CD4-positive, alpha-beta memory T cell (primary cell): ENCODE data around the gene HES3. TPM values are rescaled to one million over a fixed set of nuclear protein-coding genes. Genes with fewer than 3 reads are reported as not detected.

Experiments
- CTCF ChIA-PET: fragments of 350-600 bp; sonication (Branson Sonifier 250); formaldehyde crosslinking; loops from one replicate; lab custom pipeline; 2021; ENCODE audit warnings: inconsistent platforms; ENCODE audit not compliant: partially characterized antibody; lab: Charles Lee
- POLR2A ChIA-PET: fragments of 350-600 bp; sonication (Branson Sonifier 250); formaldehyde crosslinking; loops from one replicate; lab custom pipeline; 2021; ENCODE audit not compliant: partially characterized antibody; lab: Charles Lee
- DNase-seq, 5 donors: peaks; one replicate each; pipeline versions ENCODE4 v3.0.0 to v3.0.0-alpha.2; 2020 to 2022; ENCODE audit warnings: mixed read lengths in 1 of 5
- H3K27ac ChIP-seq: one replicate; pipeline ENCODE4 v1.7.0; 2013; ENCODE audit warnings: low read depth, low read length
- H3K27me3 ChIP-seq: 2 replicates; pipeline ENCODE4 v1.7.0; 2013; ENCODE audit warnings: mild to moderate bottlenecking, low read length, moderate library complexity; ENCODE audit not compliant: insufficient read depth
- H3K36me3 ChIP-seq: 2 replicates; pipeline ENCODE4 v1.7.0; 2013; ENCODE audit warnings: mild to moderate bottlenecking, low read length, moderate library complexity; ENCODE audit not compliant: insufficient read depth
- H3K4me1 ChIP-seq: 2 replicates; pipeline ENCODE4 v1.7.0; 2013; ENCODE audit warnings: mild to moderate bottlenecking, low read length, moderate library complexity; ENCODE audit not compliant: insufficient read depth
- H3K4me3 ChIP-seq, 2 donors: one replicate each; pipeline ENCODE4 v1.7.0; 2013; ENCODE audit warnings: low read length in 2 of 2, mild to moderate bottlenecking in 1 of 2
- H3K9me3 ChIP-seq, 2 donors: one replicate each; pipeline ENCODE4 v1.7.0; 2013; ENCODE audit warnings: low read length in 2 of 2, control low read depth in 1 of 2; ENCODE audit not compliant: control insufficient read depth in 1 of 2
- H3K27ac Mint-ChIP-seq, 7 donors: one replicate each; pipeline ENCODE4 v1.8.0; 2020 to 2021; ENCODE audit warnings: mixed read lengths in 7 of 7, mild to moderate bottlenecking in 6 of 7, inconsistent platforms in 3 of 7, moderate library complexity in 3 of 7
- H3K27me3 Mint-ChIP-seq, 2 donors: one replicate each; pipeline ENCODE4 v1.8.0; 2020 to 2021; ENCODE audit warnings: mixed read lengths in 2 of 2
- H3K36me3 Mint-ChIP-seq, 2 donors: one replicate each; pipeline ENCODE4 v1.8.0; 2020 to 2021; ENCODE audit warnings: mixed read lengths in 2 of 2, inconsistent platforms in 1 of 2, mild to moderate bottlenecking in 1 of 2
- H3K4me1 Mint-ChIP-seq, 4 donors: one replicate each; pipeline ENCODE4 v1.8.0; 2020 to 2021; ENCODE audit warnings: mixed read lengths in 4 of 4, mild to moderate bottlenecking in 1 of 4
- H3K4me3 Mint-ChIP-seq, 8 donors: one replicate each; pipeline ENCODE4 v1.8.0; 2020 to 2021; ENCODE audit warnings: mixed read lengths in 8 of 8, mild to moderate bottlenecking in 7 of 8, moderate library complexity in 6 of 8, inconsistent platforms in 3 of 8
- H3K9me3 Mint-ChIP-seq, 8 donors: one replicate each; pipeline ENCODE4 v1.8.0; 2020 to 2021; ENCODE audit warnings: mixed read lengths in 8 of 8, mild to moderate bottlenecking in 5 of 8, inconsistent platforms in 3 of 8, moderate library complexity in 1 of 8
- intact Hi-C: fragments of 100-400 bp; cut with micrococcal nuclease; formaldehyde crosslinking; loops from one replicate; pipeline ENCODE4 v1.15.1; 2023
- polyA plus RNA-seq, 2 donors: library from polyadenylated mRNA; unstranded; fragments of 300-500 nt; fragmentation: Illumina TruSeq; gene quantifications; one replicate each; pipeline ENCODE4 v1.2.3, GENCODE V29; 2021
- total RNA-seq, 2 experiments: library from RNA; stranded (reverse); gene quantifications; one replicate each; pipeline ENCODE4 v1.2.3, GENCODE V29; 2021

The HES3 gene
- total and polyA plus RNA-seq, 4 experiments from 2014 or later: not detected

- H3K27ac Mint-ChIP-seq: no peak overlapping the region
- peaks cover 15 to 29% of the 10 kb centered on the region in 2 donors for H3K27me3 Mint-ChIP-seq
- no peaks in the 10 kb centered on the region for H3K36me3 Mint-ChIP-seq
- peaks cover 18% of the 10 kb centered on the region for H3K4me1 ChIP-seq
- H3K9me3 ChIP-seq: no peaks in the 10 kb centered on the region
- H3K36me3 ChIP-seq: no peaks in the 10 kb centered on the region
- peaks cover 0 to 2% (median 0%) of the 10 kb centered on the region in 8 donors for H3K9me3 Mint-ChIP-seq
- H3K4me3 Mint-ChIP-seq: no peak overlapping the region
- ChIA-PET POLR2A (interaction anchor here (2.5 kb wide), 1 partner anchor 156 kb away, joined by 7 read pairs; no protein-coding TSS in a partner anchor), CTCF (interaction anchor here (2.5 to 5.3 kb wide), 4 partner anchors 95 to 215 kb away, joined by 5 to 66 read pairs (median 32); no protein-coding TSS in a partner anchor)
- no peak overlapping the region for H3K4me3 ChIP-seq
- intact Hi-C loops: loop anchor here (5.0 to 10.0 kb wide), 3 partner anchors 42 to 257 kb away; partner anchors contain the start of genes NPHP4 and RNF207
- H3K27me3 ChIP-seq: peaks cover 21% of the 10 kb centered on the region
- H3K4me1 Mint-ChIP-seq: peaks cover 5 to 20% (median 8%) of the 10 kb centered on the region in 4 donors
- no peak overlapping the region for H3K27ac ChIP-seq
- DNase-seq: no peak
Measured at GRCh38 chr1:6248932-6249738, 5.2 kb downstream of the HES3 start.

DNA sequence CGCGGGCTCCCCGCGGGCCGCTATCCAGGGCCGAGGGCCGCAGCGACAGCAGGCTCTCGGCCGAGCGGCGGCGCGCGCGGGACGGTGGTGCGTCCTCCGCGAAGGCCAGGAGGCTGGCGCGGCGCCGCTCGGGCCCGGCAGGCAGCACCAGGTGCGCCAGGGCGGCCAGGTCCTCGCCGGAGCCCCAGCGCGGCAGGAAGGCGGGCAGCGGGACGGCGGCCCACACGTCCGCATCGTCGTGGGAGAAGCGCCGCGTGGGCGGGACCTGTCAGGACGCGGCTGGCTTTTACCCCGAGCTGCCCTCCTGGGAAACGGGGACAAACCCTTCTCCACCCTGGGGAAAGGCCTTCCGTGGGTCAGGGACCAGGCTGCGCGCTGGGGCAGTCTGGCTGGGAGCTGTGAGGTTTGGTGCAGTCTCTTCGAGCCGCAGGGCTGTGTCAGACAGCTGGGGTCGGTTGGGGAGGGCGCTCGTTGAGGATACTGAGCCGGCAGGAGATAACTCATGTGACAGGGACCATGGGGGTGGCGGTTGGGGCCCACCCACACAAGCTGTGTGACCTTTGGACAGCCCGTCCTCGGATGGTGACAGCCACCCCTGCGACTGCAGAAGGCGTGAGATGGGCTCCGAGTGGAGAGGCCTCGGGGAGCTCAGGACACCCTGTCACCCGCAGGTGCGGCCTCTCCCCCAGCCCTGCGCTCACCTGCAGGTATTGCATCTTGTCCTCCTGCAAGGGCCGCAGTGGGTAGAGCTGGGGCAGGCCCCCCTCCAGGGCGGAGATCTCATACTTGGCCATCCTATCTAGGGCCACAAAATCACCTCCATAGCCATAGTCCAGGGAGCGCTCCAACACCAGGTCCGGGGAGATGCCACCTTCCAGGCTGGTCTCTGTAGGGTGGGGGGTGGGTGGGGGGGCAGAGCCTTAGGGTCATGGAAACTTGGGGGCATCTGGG is 6.0 kb downstream of the HES3 start:
- intact Hi-C loops: loop anchor here (5.0 to 10.0 kb wide), 3 partner anchors 43 to 258 kb away; partner anchors contain the start of genes NPHP4 and RNF207
- Mint-ChIP-seq H3K27me3 (peaks cover 15 to 25% of the 10 kb centered on the region in 2 donors), H3K4me1 (peaks cover 5 to 15% (median 8%) of the 10 kb centered on the region in 4 donors), H3K9me3 (peaks cover 0 to 2% (median 0%) of the 10 kb centered on the region in 8 donors), H3K4me3 (no peak overlapping the region), H3K36me3 (no peaks in the 10 kb centered on the region), H3K27ac (no peak overlapping the region)
- ChIA-PET POLR2A (no interaction called here), CTCF (interaction anchor here (1.3 to 5.3 kb wide), 2 partner anchors 174 to 189 kb away, joined by 3 to 38 read pairs; no protein-coding TSS in a partner anchor)
- no peaks in the 10 kb centered on the region for H3K36me3 ChIP-seq
- no peak for DNase-seq
- peaks cover 17% of the 10 kb centered on the region for H3K27me3 ChIP-seq
- no peak overlapping the region for H3K27ac ChIP-seq
- H3K4me1 ChIP-seq: peaks cover 18% of the 10 kb centered on the region
- H3K9me3 ChIP-seq: no peaks in the 10 kb centered on the region
- no peak overlapping the region for H3K4me3 ChIP-seq

GRCh38 chr1:6251233-6251632 is 7.3 kb downstream of the HES3 start:
- peaks cover 14 to 24% of the 10 kb centered on the region in 2 donors for H3K27me3 Mint-ChIP-seq
- peaks cover 14% of the 10 kb centered on the region for H3K27me3 ChIP-seq
- ChIA-PET POLR2A (no interaction called here), CTCF (interaction anchor here (1.3 kb wide), 1 partner anchor 172 kb away, joined by 3 read pairs; no protein-coding TSS in a partner anchor)
- H3K36me3 Mint-ChIP-seq: no peaks in the 10 kb centered on the region
- H3K27ac ChIP-seq: no peak overlapping the region
- peaks cover 7% of the 10 kb centered on the region for H3K4me1 ChIP-seq
- no peaks in the 10 kb centered on the region for H3K9me3 ChIP-seq
- H3K4me3 Mint-ChIP-seq: no peak overlapping the region
- intact Hi-C loops: no loop called here
- peaks cover 5 to 13% (median 7%) of the 10 kb centered on the region in 4 donors for H3K4me1 Mint-ChIP-seq
- H3K36me3 ChIP-seq: no peaks in the 10 kb centered on the region
- H3K27ac Mint-ChIP-seq: no peak overlapping the region
- no peak overlapping the region for H3K4me3 ChIP-seq
- peaks cover 0 to 2% (median 0%) of the 10 kb centered on the region in 8 donors for H3K9me3 Mint-ChIP-seq
- DNase-seq: no peak

DNA sequence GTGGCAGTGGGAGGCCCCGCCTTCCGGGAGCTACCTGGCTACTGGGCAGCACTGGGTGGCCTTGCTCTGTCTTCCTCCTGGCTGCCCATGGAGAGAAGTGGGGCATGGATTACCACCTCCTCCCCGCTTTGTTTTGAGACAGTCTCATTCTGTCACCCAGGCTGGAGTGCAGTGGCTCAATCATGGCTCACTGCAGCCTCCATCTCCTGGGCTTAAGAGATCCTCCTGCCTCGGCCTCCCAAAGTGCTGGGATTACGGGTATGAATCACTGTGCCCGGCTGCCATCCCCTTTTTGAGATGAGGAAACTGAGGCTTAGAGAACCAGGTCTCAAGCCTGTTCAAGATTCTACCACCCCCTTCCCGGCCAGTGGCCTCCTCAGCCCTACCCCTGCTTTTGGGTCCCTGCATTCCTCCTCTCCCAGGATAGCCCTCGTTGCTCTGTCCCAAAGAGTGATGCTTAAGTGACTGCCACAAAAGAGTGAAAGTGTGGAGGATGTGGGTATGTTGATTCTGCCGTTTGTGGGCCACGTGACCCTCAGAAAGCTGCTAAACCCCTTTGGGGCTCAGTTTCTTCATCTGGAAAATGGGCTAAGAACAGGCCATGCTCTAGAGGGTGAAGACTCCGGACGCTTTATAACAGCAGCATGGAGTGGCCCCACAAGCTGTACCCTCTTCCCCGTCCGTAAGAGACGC is 7.8 kb downstream of the HES3 start:
- H3K4me3 ChIP-seq: no peak overlapping the region
- H3K4me1 ChIP-seq: peaks cover 1% of the 10 kb centered on the region
- H3K4me3 Mint-ChIP-seq: no peak overlapping the region
- H3K9me3 ChIP-seq: no peaks in the 10 kb centered on the region
- no peaks in the 10 kb centered on the region for H3K36me3 ChIP-seq
- DNase-seq: no peak
- peaks cover 0 to 2% (median 0%) of the 10 kb centered on the region in 8 donors for H3K9me3 Mint-ChIP-seq
- no peak overlapping the region for H3K27ac ChIP-seq
- intact Hi-C loops: no loop called here
- H3K27me3 Mint-ChIP-seq: peaks cover 9 to 19% of the 10 kb centered on the region in 2 donors
- H3K36me3 Mint-ChIP-seq: no peaks in the 10 kb centered on the region
- ChIA-PET CTCF (no interaction called here), POLR2A (no interaction called here)
- no peak overlapping the region for H3K27ac Mint-ChIP-seq
- H3K4me1 Mint-ChIP-seq: peaks cover under 1 to 7% (median 2%) of the 10 kb centered on the region in 4 donors
- H3K27me3 ChIP-seq: peaks cover 10% of the 10 kb centered on the region

DNA sequence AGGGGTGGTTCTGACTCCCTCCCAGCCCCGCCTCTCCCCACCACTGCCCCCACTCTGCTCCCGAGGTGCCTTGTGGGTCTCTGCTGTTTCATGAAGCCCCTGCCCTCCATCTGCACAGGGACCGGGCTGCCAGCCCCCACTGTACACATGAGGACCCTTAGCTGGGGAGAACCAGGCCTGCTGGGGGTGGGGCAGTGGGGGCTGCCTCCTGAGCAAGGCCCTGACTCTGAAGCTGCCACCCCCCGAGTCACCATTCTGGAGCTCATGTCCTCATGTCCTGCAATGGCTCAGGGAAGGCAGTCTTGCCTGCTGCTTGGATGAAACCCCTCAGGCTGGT is 8.4 kb downstream of the HES3 start:
- H3K27ac Mint-ChIP-seq: no peak overlapping the region
- H3K9me3 Mint-ChIP-seq: no peaks in the 10 kb centered on the region
- no peak overlapping the region for H3K4me3 ChIP-seq
- intact Hi-C loops: no loop called here
- no peak for DNase-seq
- no peak overlapping the region for H3K27ac ChIP-seq
- peaks cover 7 to 13% of the 10 kb centered on the region in 2 donors for H3K27me3 Mint-ChIP-seq
- H3K27me3 ChIP-seq: peaks cover 10% of the 10 kb centered on the region
- H3K4me3 Mint-ChIP-seq: no peak overlapping the region
- no peaks in the 10 kb centered on the region for H3K4me1 ChIP-seq
- CTCF ChIA-PET: no interaction called here
- peaks cover 0 to 2% (median under 1%) of the 10 kb centered on the region in 4 donors for H3K4me1 Mint-ChIP-seq
- H3K9me3 ChIP-seq: no peaks in the 10 kb centered on the region
- POLR2A ChIA-PET: no interaction called here
- no peaks in the 10 kb centered on the region for H3K36me3 ChIP-seq
- H3K36me3 Mint-ChIP-seq: no peaks in the 10 kb centered on the region

DNA sequence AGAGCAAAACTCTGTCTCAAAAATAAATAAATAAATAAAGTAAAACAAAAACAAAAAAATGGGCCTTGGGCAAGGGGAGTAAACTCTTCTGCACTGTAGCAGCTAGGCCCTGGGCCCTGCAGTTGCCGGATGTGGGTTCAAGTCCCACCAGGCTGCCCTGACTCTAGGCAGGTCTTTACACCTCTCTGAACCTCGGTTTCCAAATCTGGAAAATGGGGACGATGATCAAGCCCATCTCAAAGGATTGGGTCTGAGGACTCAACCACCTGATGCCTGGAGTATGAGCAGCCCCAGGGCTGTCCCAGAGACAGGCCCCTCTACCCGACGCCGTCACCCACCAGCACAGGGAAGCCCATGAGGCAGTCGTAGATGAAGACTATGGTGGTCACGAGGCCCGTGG is 9.4 kb downstream of the HES3 start:
- Mint-ChIP-seq H3K4me3 (no peak overlapping the region), H3K4me1 (peaks cover 0 to 2% (median 0%) of the 10 kb centered on the region in 4 donors), H3K27me3 (peaks cover 0 to 7% of the 10 kb centered on the region in 2 donors), H3K9me3 (no peaks in the 10 kb centered on the region), H3K36me3 (no peaks in the 10 kb centered on the region), H3K27ac (no peak overlapping the region)
- Histone ChIP-seq H3K27ac (no peak overlapping the region), H3K9me3 (no peaks in the 10 kb centered on the region), H3K4me1 (no peaks in the 10 kb centered on the region), H3K36me3 (no peaks in the 10 kb centered on the region), H3K4me3 (no peak overlapping the region), H3K27me3 (peaks cover 1% of the 10 kb centered on the region)
- intact Hi-C loops: no loop called here
- DNase-seq: no peak
- POLR2A ChIA-PET: no interaction called here
- CTCF ChIA-PET: no interaction called here
